HEK293 (cell line): Measurements from ENCODE around the gene PODXL2.
"Not testable (repeated sequence)": the region's sequence is repeated elsewhere in the genome, so short reads cannot be mapped to it uniquely, and the experiment has no call there.

Experiments
- CTCF ChIA-PET: fragments of 350-600 bp; formaldehyde crosslinking; extraction: SDS; loops from one replicate; lab custom pipeline; 2021; ENCODE audit warnings: antibody characterized with exemption; lab: Yijun Ruan, JAX
- POLR2A ChIA-PET: fragments of 300-600 bp; formaldehyde crosslinking; extraction: SDS; loops from one replicate; lab custom pipeline; 2020; ENCODE audit warnings: antibody characterized with exemption, inconsistent platforms; lab: Yijun Ruan, JAX
- H3K27ac ChIP-seq: fragments of 200-500 bp; sonication (Bioruptor generic); 2 replicates; pipeline ENCODE4 v1.5.1; 2014; ENCODE audit warnings: low read depth, low read length, control low read depth, inconsistent platforms; ENCODE audit errors: extremely low read depth
- H3K36me3 ChIP-seq, 2 experiments: fragments of 200-500 bp in 1 of 2; sonication (Bioruptor generic) in 1 of 2; 1 replicate in 1 of 2; 2 replicates in 1 of 2; pipeline ENCODE4 v1.5.1; 2014 to 2017; ENCODE audit warnings: inconsistent platforms in 2 of 2, low read length in 2 of 2; ENCODE audit not compliant: control insufficient read depth in 2 of 2, insufficient read depth in 1 of 2
- H3K4me1 ChIP-seq: fragments of 200-500 bp; sonication (Bioruptor generic); 2 replicates; pipeline ENCODE4 v1.5.1; 2014; ENCODE audit warnings: mild to moderate bottlenecking, low read length, inconsistent platforms; ENCODE audit not compliant: control insufficient read depth, insufficient read depth
- H3K4me3 ChIP-seq: 2 replicates; pipeline ENCODE4 v1.5.1; 2011; ENCODE audit warnings: low read depth, mild to moderate bottlenecking, control low read depth, low read length, moderate library complexity
- H3K9me3 ChIP-seq: fragments of 200-500 bp; sonication (Bioruptor generic); 2 replicates; pipeline ENCODE4 v1.5.1; 2014; ENCODE audit warnings: low read depth, low read length, inconsistent platforms; ENCODE audit not compliant: control insufficient read depth, insufficient read depth
- KLF16 ChIP-seq: fragments of 450-650 bp; formaldehyde crosslinking; IDR thresholded peaks from 2 replicates; pipeline ENCODE4 v1.5.1; 2017; ENCODE audit warnings: missing biosample characterization, missing genetic modification characterization
- KLF17 ChIP-seq: fragments of 450-650 bp; formaldehyde crosslinking; IDR thresholded peaks from 2 replicates; pipeline ENCODE4 v1.5.1; 2016; ENCODE audit warnings: missing biosample characterization, missing genetic modification characterization
- ZBTB1 ChIP-seq: fragments of 450-650 bp; formaldehyde crosslinking; IDR thresholded peaks from 2 replicates; pipeline ENCODE4 v1.5.1; 2016; ENCODE audit warnings: missing biosample characterization, missing genetic modification characterization
- ZNF501 ChIP-seq: fragments of 450-650 bp; formaldehyde crosslinking; IDR thresholded peaks from 2 replicates; pipeline ENCODE4 v1.5.1; 2016; ENCODE audit warnings: missing biosample characterization, missing genetic modification characterization
- ZNF623 ChIP-seq: fragments of 450-650 bp; formaldehyde crosslinking; IDR thresholded peaks from 2 replicates; pipeline ENCODE4 v1.5.1; 2016; ENCODE audit warnings: missing biosample characterization, missing genetic modification characterization
- ZNF677 ChIP-seq: fragments of 450-650 bp; IDR thresholded peaks from 2 replicates; pipeline ENCODE4 v1.5.0; 2018; ENCODE audit warnings: missing biosample characterization, mild to moderate bottlenecking, missing genetic modification characterization, moderate library complexity
- ZNF692 ChIP-seq: fragments of 450-650 bp; formaldehyde crosslinking; IDR thresholded peaks from 2 replicates; pipeline ENCODE4 v1.5.1; 2016; ENCODE audit warnings: missing biosample characterization, missing genetic modification characterization
- ZSCAN5A ChIP-seq: fragments of 450-650 bp; formaldehyde crosslinking; IDR thresholded peaks from 2 replicates; pipeline ENCODE4 v1.5.1; 2016; ENCODE audit warnings: missing biosample characterization, missing genetic modification characterization
- ZXDB ChIP-seq: fragments of 450-650 bp; formaldehyde crosslinking; IDR thresholded peaks from 2 replicates; pipeline ENCODE4 v1.5.1; 2016; ENCODE audit warnings: missing biosample characterization, missing genetic modification characterization
- TF ChIP-seq, protein P1 (sequence below): fragments of 450-650 bp; formaldehyde crosslinking; IDR thresholded peaks from 2 replicates; pipeline ENCODE4 v1.5.1; 2016; ENCODE audit warnings: missing biosample characterization, missing genetic modification characterization
- TF ChIP-seq, protein P2 (sequence below): fragments of 450-650 bp; formaldehyde crosslinking; IDR thresholded peaks from 2 replicates; pipeline ENCODE4 v1.5.1; 2016; ENCODE audit warnings: missing biosample characterization, missing genetic modification characterization
- TF ChIP-seq, protein P3 (sequence below): fragments of 450-650 bp; formaldehyde crosslinking; IDR thresholded peaks from 2 replicates; pipeline ENCODE4; 2016; ENCODE audit warnings: missing biosample characterization, missing genetic modification characterization

The PODXL2 gene

GRCh38 chr3:127604546-127605165, 24.3 kb upstream of the PODXL2 start:
- Histone ChIP-seq H3K4me3 (no peak overlapping the region), H3K36me3 (peaks cover 21 to 97% of the 10 kb centered on the region in 2 experiments; a peak in 2 of 3 replicates), H3K27ac (no peak overlapping the region), H3K4me1 (no peaks in the 10 kb centered on the region; the same call in 1 of the 2 replicates), H3K9me3 (no peaks in the 10 kb centered on the region)
- TF ChIP-seq ZNF623 (tag by site-specific recombination), result no peak
- TF ChIP-seq KLF16 (tag by site-specific recombination), result no peak
- TF ChIP-seq ZNF692, result no peak
- no peak for TF ChIP-seq ZNF501
- no peak for TF ChIP-seq ZBTB1 (tag by site-specific recombination)
- ChIA-PET CTCF (no interaction called here), POLR2A (interaction anchor here (0.7 to 1.3 kb wide), 2 partner anchors 10 to 31 kb away, joined by 6 to 8 read pairs; no protein-coding TSS in a partner anchor)

DNA sequence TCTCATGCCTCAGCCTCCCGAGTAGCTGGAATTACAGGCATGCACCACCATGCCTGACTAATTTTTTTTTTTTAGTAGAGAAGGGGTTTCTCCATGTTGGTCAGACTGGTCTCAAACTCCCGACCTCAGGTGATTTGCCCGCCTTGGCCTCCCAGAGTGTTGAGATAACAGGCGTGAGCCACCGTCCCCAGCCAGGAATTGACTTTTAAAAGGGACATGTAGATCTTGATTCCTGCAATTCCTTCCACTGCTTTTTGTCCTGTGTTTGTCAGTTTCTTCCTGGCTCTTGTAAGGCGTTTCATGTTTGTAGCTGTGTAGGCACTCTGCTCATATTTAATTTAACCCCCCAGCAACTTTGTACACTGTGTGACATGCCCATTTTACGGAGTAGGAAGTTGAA, 23.4 kb upstream of the PODXL2 start:
- H3K4me3 ChIP-seq, H3K9me3 ChIP-seq, H3K4me1 ChIP-seq, H3K27ac ChIP-seq, CTCF ChIA-PET: not testable (repeated sequence)
- peaks cover 24 to 96% of the 10 kb centered on the region in 2 experiments; a peak in 2 of 3 replicates for H3K36me3 ChIP-seq
- POLR2A ChIA-PET, result interaction anchor here (1.3 kb wide), 1 partner anchor 9 kb away, joined by 8 read pairs; no protein-coding TSS in a partner anchor

- TF ChIP-seq, protein P1, sequence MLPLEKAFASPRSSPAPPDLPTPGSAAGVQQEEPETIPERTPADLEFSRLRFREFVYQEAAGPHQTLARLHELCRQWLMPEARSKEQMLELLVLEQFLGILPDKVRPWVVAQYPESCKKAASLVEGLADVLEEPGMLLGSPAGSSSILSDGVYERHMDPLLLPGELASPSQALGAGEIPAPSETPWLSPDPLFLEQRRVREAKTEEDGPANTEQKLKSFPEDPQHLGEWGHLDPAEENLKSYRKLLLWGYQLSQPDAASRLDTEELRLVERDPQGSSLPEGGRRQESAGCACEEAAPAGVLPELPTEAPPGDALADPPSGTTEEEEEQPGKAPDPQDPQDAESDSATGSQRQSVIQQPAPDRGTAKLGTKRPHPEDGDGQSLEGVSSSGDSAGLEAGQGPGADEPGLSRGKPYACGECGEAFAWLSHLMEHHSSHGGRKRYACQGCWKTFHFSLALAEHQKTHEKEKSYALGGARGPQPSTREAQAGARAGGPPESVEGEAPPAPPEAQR (tag by site-specific recombination), result no peak
- TF ChIP-seq ZSCAN5A (no peak), ZNF677 (tag by site-specific recombination) (no peak), ZXDB (no peak), KLF17 (no peak)
- TF ChIP-seq, protein P2, sequence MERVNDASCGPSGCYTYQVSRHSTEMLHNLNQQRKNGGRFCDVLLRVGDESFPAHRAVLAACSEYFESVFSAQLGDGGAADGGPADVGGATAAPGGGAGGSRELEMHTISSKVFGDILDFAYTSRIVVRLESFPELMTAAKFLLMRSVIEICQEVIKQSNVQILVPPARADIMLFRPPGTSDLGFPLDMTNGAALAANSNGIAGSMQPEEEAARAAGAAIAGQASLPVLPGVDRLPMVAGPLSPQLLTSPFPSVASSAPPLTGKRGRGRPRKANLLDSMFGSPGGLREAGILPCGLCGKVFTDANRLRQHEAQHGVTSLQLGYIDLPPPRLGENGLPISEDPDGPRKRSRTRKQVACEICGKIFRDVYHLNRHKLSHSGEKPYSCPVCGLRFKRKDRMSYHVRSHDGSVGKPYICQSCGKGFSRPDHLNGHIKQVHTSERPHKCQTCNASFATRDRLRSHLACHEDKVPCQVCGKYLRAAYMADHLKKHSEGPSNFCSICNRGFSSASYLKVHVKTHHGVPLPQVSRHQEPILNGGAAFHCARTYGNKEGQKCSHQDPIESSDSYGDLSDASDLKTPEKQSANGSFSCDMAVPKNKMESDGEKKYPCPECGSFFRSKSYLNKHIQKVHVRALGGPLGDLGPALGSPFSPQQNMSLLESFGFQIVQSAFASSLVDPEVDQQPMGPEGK (tag by site-specific recombination), result no peak
- TF ChIP-seq, protein P3, sequence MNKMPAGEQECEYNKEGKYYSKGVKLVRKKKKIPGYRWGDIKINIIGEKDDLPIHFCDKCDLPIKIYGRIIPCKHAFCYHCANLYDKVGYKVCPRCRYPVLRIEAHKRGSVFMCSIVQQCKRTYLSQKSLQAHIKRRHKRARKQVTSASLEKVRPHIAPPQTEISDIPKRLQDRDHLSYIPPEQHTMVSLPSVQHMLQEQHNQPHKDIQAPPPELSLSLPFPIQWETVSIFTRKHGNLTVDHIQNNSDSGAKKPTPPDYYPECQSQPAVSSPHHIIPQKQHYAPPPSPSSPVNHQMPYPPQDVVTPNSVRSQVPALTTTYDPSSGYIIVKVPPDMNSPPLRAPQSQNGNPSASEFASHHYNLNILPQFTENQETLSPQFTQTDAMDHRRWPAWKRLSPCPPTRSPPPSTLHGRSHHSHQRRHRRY (tag by site-specific recombination), result no peak
- H3K36me3 ChIP-seq, result peaks cover 24 to 96% of the 10 kb centered on the region in 2 experiments
- H3K9me3 ChIP-seq, result no peaks in the 10 kb centered on the region
- no peak overlapping the region for H3K4me3 ChIP-seq
- no peak overlapping the region for H3K27ac ChIP-seq
- ChIA-PET CTCF (no interaction called here), POLR2A (interaction anchor here (1.3 kb wide), 1 partner anchor 8 kb away, joined by 8 read pairs; no protein-coding TSS in a partner anchor)
- H3K4me1 ChIP-seq, result no peaks in the 10 kb centered on the region
These were observed 22.7 kb upstream of the PODXL2 start for GRCh38 chr3:127606086-127606805.
